ENCODE measurements around the gene TMEFF2. TPM values are rescaled to one million over a fixed set of nuclear protein-coding genes. Genes with fewer than 3 reads are reported as not detected.

The TMEFF2 gene
- total RNA-seq, 2 experiments from 2014 or later = not detected

- Histone ChIP-seq H3K4me2 (ENCODE audit: low read length) (no peak overlapping the region), H3K79me2 (ENCODE audit: insufficient read depth, low read depth, low read length) (no peaks in the 10 kb centered on the region), H3K27ac (ENCODE audit: low read depth, low read length, poor library complexity, severe bottlenecking) (no peak overlapping the region), H3K4me1 (ENCODE audit: insufficient read depth, low read length, poor library complexity, severe bottlenecking) (no peaks in the 10 kb centered on the region), H3K36me3 (ENCODE audit: insufficient read depth, low read length) (no peaks in the 10 kb centered on the region), H4K20me1 (ENCODE audit: insufficient read depth, low read length) (no peaks in the 10 kb centered on the region), H3K9me3 (ENCODE audit: low read length) (no peaks in the 10 kb centered on the region), H2AFZ (ENCODE audit: low read length) (no peak overlapping the region), H3K9me2 (ENCODE audit: insufficient read depth, low read length) (no peaks in the 10 kb centered on the region), H3K4me3 (ENCODE audit: low read depth, low read length, poor library complexity, severe bottlenecking) (no peak overlapping the region)
- no peak for TF ChIP-seq EZH2phosphoT487 (IDR thresholded peaks at IDR 0.05; ENCODE audit: borderline replicate concordance, low read depth, low read length)
- TF ChIP-seq, protein P1, sequence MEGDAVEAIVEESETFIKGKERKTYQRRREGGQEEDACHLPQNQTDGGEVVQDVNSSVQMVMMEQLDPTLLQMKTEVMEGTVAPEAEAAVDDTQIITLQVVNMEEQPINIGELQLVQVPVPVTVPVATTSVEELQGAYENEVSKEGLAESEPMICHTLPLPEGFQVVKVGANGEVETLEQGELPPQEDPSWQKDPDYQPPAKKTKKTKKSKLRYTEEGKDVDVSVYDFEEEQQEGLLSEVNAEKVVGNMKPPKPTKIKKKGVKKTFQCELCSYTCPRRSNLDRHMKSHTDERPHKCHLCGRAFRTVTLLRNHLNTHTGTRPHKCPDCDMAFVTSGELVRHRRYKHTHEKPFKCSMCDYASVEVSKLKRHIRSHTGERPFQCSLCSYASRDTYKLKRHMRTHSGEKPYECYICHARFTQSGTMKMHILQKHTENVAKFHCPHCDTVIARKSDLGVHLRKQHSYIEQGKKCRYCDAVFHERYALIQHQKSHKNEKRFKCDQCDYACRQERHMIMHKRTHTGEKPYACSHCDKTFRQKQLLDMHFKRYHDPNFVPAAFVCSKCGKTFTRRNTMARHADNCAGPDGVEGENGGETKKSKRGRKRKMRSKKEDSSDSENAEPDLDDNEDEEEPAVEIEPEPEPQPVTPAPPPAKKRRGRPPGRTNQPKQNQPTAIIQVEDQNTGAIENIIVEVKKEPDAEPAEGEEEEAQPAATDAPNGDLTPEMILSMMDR (conservative IDR thresholded peaks at IDR 0.05; ENCODE audit: low read length) = no peak
- CTCF ChIA-PET (ENCODE audit: unreplicated experiment) = no interaction called here
- no peak for DNase-seq (ENCODE audit: low spot score)
- BruUV-seq (replicated peaks) = no TSS peak
- POLR2A ChIA-PET = interaction anchor here (0.6 kb wide), 1 partner anchor 177 kb away, joined by 3 read pairs; no protein-coding TSS in a partner anchor
- intact Hi-C loops (cut with micrococcal nuclease; ENCODE audit: unreplicated experiment) = no loop called here
Measured at GRCh38 chr2:191985740-191986139, 209.0 kb downstream of the TMEFF2 start.

DNA sequence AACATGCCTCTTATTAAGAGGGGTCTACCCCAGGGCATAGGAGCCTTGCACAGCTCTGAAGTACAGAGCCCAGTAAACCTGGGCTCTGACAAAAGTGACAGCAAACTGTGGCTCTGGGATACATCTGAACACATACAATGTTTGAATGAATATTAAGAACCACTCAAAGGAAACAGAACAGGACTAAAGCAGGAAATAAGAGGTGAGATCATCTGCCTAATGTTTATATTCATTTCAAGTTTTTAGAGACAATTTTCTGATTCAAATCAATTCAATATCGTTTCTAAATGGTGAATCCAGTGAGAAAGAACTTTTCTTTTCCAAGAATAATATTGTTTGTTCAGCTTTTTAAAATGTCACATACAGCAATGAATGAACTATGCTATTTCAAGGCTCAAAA, 211.1 kb downstream of the TMEFF2 start:
- intact Hi-C loops (cut with micrococcal nuclease; ENCODE audit: unreplicated experiment) = no loop called here
- ChIA-PET POLR2A (interaction anchor here (0.6 kb wide), 1 partner anchor 196 kb away, joined by 3 read pairs; no protein-coding TSS in a partner anchor), CTCF (ENCODE audit: unreplicated experiment) (no interaction called here)
- Histone ChIP-seq H3K4me3 (ENCODE audit: low read depth, low read length, poor library complexity, severe bottlenecking) (no peak overlapping the region), H3K4me1 (ENCODE audit: insufficient read depth, low read length, poor library complexity, severe bottlenecking) (no peaks in the 10 kb centered on the region), H2AFZ (ENCODE audit: low read length) (no peak overlapping the region), H3K9me3 (ENCODE audit: low read length) (no peaks in the 10 kb centered on the region), H3K9me2 (ENCODE audit: insufficient read depth, low read length) (no peaks in the 10 kb centered on the region), H3K79me2 (ENCODE audit: insufficient read depth, low read depth, low read length) (no peaks in the 10 kb centered on the region), H3K36me3 (ENCODE audit: insufficient read depth, low read length) (no peaks in the 10 kb centered on the region), H3K27ac (ENCODE audit: low read depth, low read length, poor library complexity, severe bottlenecking) (no peak overlapping the region), H3K4me2 (ENCODE audit: low read length) (no peak overlapping the region), H4K20me1 (ENCODE audit: insufficient read depth, low read length) (no peaks in the 10 kb centered on the region)
- no TSS peak for BruUV-seq (replicated peaks)
- no peak for TF ChIP-seq EZH2phosphoT487 (IDR thresholded peaks at IDR 0.05; ENCODE audit: borderline replicate concordance, low read depth, low read length)
- TF ChIP-seq, protein P1 (conservative IDR thresholded peaks at IDR 0.05; ENCODE audit: low read length) = no peak
- no peak for DNase-seq (ENCODE audit: low spot score)

- BruUV-seq (replicated peaks) = no TSS peak
- Histone ChIP-seq H3K27ac (ENCODE audit: low read depth, low read length, poor library complexity, severe bottlenecking) (no peak overlapping the region), H3K79me2 (ENCODE audit: insufficient read depth, low read depth, low read length) (no peaks in the 10 kb centered on the region), H3K9me3 (ENCODE audit: low read length) (no peaks in the 10 kb centered on the region), H3K4me1 (ENCODE audit: insufficient read depth, low read length, poor library complexity, severe bottlenecking) (no peaks in the 10 kb centered on the region), H3K4me3 (ENCODE audit: low read depth, low read length, poor library complexity, severe bottlenecking) (no peak overlapping the region), H3K9me2 (ENCODE audit: insufficient read depth, low read length) (no peaks in the 10 kb centered on the region), H3K36me3 (ENCODE audit: insufficient read depth, low read length) (no peaks in the 10 kb centered on the region), H2AFZ (ENCODE audit: low read length) (no peak overlapping the region), H4K20me1 (ENCODE audit: insufficient read depth, low read length) (no peaks in the 10 kb centered on the region), H3K4me2 (ENCODE audit: low read length) (no peak overlapping the region)
- TF ChIP-seq EZH2phosphoT487 (IDR thresholded peaks at IDR 0.05; ENCODE audit: borderline replicate concordance, low read depth, low read length) = no peak
- TF ChIP-seq, protein P1 (conservative IDR thresholded peaks at IDR 0.05; ENCODE audit: low read length) = no peak
- CTCF ChIA-PET (ENCODE audit: unreplicated experiment) = no interaction called here
- intact Hi-C loops (cut with micrococcal nuclease; ENCODE audit: unreplicated experiment) = no loop called here
- DNase-seq (ENCODE audit: low spot score) = no peak
- POLR2A ChIA-PET = no interaction called here
Measured at GRCh38 chr2:191983186-191983585, 211.5 kb downstream of the TMEFF2 start.
